CD4-positive, alpha-beta T cell treated with Interferon alpha-2 for 1 hour (primary cell): ENCODE measurements around the gene UTY.

Experiments
- DNase-seq, 2 donors: peaks; one replicate each; pipeline ENCODE4 v3.0.0-alpha.2; 2020 to 2022

UTY gene

DNA sequence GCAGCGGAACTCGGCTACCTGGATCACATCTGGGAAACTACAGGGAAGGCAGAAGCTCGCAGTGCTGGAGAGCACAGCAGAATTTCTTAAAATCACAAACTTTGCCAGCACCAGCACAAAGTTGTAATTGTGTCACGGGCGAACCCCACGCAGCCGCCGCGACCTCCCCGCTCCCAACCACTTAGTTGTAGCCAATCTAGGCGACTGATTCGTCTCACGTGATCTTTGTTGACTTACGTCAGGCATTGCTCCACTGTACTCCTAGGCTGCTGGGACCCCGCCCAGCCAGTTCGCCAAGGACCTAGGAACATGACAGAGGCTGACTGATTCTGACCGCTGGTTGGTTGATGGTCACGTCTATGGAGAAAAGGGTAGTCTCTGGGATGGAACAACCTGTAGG is at the start of gene UTY:
TSS of gene UTY (minus strand) at position 206 of the 400 bp plus-strand sequence. CDS start 368 bp downstream, outside the sequence.
- peak in 1 of 2 donors; percentile 86 for DNase-seq

DNA sequence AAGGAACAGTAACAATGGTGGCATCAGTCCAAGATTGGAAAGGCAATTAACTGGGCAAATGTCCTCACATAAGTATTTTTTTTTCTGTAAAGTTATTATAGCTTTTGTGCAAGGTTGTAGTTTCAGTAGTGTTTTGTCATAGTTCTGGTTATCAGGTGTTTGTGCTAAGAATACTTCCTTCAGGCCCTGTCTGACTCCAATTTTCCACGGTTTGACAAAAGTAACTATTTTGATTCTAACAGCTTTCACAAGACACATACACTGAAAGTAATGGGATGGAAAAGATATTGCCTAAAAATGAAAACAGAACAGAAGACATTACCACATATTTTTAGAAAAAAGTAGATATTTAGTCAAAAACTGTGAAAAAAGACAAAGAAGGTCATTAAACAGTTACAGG is 40.6 kb upstream of the UTY start:
- no peak for DNase-seq

DNA sequence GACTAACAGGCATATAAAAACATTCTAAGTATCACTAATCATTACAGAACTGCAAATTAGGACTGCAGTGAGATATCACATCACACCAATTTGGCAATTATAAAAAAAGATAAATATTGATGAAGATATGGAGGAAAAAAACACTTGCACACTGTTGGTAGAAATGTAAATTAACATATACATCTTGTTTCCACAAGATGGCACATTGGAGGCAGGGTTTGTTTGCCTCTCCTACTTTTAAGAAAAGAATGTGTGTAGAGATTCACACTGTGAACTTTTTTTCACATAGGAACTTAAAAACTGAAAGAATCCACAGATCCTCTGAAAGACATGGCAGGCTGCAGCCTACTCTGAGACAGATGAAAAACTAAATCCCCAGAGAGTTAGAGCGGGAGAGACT is 21.4 kb upstream of the UTY start:
- DNase-seq = no peak

DNA sequence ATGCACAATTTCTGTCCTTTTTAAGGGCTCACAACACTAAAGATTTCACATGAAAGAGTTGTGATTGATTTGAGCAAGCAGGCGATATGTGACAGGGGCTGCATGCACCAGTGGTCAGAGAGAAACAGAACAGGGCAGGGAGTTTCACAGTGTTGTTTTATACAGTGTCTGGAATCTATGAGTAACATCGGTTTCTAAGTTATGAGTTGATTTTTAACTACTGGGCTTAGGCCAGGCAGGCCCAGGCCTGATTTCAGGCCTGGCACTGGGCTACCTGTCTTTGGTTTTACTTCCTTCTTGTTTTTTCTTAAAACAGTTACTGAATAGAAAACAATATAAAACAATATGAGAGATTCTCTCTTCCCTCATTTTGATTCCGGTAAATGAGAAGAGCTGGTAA is 13.9 kb upstream of the UTY start:
- no peak for DNase-seq

DNA sequence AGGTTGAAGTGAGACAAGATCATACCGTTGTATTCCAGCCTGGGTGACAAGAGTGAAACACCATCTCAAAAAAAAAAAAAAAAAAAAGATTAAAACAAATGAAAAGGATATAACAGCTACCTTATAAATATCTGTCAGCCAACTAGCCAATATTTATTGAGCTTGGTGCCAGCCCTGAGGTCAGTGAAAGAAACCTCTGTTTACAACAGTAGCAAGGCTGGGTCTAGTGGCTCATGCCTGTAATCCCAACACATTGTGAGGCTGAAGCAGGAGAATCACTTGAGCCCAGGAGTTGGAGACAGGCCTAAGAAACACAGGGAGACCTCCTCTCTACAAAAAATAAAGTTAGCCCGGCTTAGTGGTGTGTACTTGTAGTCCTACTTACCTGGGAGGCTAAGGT is 12.6 kb upstream of the UTY start:
- DNase-seq = no peak

DNA sequence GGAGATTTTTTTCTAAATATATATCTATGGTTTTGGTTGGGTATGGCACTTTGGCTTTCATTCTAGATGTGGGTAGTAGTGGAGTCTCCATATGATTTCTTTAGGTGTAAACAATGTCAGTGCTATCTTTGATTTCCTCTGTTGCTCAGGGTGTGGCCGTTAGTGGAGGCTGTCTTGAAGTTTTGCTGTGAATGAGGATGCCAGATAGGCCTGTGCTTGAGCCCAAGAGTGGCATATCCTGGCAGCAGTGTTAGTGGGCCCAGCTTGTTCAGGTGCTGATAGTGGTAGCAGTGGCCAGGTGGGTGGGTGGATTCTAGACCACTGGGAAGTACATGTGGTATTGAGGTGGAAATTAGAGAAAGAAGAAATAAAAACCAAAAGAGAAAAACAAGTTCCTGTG is 8.9 kb upstream of the UTY start:
- no peak for DNase-seq

DNA sequence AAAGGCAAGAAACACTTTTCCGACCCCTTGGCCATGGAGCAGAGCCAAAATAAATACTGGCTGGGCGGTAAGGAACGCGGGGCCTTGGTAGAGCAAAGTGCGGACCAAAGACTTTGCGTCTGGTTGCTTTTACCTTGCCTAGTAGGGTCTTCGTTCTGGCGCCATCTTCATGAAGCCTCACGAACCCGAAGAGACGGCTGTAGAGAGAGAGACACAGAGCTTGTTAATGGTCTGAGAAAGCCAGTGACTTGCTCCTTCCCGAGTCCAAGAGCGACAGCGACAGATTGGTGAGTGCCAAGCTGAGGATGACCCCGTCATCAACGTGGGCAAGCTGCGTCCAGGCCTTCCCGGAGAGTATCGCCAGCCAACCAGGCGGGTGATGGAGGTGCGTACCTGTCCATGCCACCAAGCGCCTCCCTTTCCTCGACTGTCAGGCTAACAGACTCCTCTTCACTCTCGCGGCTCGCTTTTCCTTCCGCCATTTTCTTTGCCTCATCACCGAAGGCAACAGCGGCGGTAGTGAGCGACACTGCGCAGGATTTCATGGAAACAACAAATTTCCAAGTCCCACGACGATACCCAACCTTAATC is 617 bp downstream of the UTY start:
- DNase-seq = peak in 1 of 2 donors; percentile 76

DNA sequence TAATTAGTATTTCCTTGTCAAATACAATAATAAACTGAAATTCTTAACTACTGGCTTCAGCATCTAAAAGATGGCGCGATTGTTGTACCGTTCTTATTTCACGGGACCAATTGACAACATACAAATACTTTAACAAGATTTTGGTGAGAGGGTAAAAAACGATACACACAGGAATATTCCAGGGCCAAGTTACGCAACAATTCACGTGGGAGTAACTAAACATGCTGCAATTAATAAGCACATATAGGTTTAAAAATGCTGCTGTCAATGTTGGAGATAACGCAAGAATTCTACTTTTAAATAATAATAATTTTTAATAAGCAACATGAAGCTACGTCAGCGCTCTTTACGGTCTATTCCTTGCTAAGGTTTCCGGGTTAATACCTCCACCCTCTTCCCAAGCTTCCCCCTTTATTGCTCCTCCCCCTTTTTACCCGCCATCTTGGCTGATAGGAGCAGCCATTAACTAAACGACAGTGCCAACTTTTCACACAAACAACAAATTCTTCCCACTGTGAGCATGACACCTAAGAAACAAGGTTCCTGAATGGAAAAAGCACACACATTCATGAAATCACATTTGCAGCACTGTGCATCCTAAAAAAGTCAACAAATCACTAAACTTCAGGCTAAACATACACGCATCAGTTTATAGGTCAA is 1.6 kb downstream of the UTY start:
- DNase-seq = peak in 1 of 2 donors; percentile 80

DNA sequence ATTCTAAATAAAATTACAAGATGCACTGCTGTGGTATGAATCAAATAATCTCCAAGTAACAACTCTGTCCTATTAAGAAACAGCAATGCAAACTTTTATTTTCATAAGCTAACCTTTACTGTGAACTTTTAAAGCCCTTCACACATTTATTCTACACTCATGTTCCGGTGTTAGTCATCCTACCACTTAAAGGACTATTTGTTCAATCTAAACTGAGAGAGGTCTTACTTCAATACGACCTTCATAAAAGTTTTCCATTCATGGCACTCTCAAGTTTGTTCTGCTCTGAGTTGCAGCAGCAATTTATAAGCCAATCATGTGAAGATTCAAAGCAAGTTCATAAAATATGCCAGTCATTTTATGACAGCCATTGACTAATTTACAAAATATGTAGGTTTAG is 4.8 kb downstream of the UTY start:
- peak in 1 of 2 donors; percentile 20 for DNase-seq

DNA sequence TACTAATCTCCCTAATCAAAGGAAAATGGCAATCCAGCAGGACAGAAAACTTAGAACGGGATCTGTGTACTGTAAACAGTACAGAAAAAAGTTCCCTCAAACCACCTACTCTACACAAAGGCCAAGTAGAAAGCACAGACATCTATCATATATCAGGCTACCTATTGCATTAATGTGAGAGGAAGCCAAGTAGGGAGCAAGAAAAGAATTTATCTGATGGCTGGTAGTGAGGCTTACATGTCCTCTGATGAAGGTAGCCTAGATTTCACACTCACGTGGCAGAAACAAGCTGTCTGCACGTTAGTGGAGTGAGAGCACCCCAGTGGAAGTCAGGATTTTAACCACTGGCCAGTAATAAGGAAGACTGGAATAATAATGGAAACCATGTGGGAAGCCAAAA is 28.3 kb downstream of the UTY start:
- DNase-seq = no peak

DNA sequence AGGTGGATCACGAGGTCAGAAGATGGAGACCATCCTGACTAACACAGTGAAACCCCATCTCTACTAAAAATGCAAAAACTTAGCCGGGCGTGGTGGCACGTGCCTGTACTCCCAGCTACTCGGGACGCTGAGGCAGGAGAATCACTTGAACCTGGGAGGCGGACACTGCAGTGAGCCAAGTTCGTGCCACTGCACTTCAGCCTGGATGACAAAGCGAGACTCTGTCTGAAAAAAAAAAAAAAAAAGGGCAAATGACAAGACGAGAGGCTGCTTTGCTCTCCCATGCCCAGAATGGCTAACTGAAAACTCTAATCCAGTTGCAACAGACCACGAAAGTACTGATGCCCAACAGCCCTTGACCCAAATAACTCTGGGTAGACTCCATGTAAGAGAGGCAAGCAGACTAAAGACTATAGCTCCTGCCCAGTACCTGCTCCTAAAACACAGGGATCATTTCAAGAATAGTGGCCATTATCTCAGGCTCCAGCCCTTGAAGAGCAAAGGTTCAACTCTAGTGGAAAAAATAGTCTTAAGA is 29.2 kb downstream of the UTY start:
- no peak for DNase-seq

DNA sequence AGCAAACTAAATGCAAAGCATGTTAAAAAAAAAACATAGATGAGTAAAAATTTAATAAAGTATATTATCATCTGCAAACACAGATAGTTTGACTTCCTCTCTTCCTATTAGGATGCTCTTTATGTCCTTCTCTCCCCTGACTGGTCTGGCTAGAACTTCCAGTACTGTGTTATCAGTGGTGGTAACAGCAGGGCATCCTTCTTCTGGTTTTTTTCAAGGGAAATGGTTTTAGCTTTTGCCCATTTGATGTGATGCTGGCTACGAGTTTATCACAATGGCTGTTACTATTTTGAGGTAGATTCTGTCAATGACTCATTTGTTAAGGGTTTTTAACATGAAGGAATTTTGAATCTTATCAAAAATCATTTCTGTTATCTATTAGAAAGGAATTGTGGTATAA is 34.3 kb downstream of the UTY start:
- no peak for DNase-seq

DNA sequence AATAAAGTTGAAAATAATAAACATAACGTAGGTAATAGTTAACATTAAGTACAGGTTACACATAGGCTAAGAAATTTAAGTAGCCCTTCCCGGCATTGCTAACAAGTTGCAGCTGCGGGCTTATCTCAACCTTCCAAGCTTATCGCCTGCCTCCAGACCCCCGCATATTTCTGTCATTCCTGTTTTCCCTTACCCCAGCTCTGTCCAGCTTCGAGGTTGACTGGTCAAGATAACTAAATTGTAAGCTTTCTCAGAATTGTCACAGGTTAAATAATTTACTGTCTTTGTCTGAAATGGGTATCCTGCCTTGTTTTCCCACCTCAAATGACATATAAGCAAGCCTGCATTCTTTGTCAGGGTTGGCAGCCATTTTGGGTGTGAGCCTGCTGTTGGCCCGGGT is 36.7 kb downstream of the UTY start:
- DNase-seq = no peak

DNA sequence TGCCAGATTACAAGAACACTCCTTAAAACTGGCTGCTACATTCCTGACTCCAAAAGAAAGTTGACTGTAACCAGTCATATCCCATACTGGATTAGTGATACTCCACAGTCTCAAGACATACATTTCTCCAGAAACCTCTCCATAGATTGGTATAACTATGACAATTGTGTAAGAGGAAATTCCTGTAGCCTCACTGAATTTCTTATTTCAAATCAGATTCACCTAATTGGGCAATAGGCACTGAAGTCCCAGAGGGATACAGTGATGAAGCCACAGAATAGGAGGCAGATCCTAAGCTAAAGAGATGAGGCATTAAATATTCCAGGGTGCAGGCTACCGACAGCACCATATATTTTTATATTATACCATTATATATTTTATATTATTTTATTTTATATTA is 39.0 kb downstream of the UTY start:
- no peak for DNase-seq

DNA sequence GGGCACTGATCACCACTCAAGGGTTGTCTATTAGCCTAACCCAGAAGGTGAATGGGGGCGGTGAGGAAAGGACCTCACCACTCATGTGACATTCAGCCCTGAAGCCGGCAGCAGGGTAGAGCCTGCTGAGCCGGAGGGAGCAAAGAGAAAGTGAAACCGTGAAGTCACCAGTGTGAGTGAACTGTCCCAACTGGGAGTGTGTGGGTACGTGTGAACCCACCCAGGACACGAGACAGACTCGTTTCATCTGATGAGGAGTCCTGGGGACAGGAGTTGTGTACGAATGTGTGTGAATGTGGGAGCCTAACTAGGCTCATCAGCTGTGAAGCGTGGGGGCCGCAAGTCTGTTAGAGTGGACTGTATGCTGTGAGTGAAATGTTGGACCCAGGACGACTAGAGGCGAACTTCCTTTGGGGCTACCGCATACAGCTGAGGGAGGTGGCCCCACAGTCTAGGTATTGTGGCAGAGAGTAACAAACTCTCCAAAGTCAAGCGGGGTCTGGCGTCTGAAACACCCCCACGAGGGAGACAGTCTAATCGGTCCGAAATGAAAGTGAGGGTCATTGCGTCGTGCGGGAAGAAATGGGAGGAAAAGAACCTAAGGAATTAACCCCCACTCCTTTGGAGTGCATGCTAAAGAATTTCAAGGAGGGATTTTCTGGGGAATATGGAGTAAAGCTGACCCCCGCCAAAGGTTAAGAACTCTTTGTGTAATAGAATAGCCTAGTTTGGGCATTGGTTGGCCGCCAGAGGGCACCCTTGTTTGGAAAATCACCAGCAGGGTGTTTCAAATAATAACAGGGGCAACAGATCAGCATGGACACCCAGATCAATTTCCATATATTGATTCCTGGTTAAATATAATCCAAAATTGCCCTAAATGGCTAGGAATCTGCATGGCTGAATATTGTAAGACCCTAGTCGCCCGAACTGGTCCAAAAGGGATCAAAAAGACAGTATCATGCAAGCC is 43.6 kb downstream of the UTY start:
- DNase-seq = peak in 1 of 2 donors; percentile 76

DNA sequence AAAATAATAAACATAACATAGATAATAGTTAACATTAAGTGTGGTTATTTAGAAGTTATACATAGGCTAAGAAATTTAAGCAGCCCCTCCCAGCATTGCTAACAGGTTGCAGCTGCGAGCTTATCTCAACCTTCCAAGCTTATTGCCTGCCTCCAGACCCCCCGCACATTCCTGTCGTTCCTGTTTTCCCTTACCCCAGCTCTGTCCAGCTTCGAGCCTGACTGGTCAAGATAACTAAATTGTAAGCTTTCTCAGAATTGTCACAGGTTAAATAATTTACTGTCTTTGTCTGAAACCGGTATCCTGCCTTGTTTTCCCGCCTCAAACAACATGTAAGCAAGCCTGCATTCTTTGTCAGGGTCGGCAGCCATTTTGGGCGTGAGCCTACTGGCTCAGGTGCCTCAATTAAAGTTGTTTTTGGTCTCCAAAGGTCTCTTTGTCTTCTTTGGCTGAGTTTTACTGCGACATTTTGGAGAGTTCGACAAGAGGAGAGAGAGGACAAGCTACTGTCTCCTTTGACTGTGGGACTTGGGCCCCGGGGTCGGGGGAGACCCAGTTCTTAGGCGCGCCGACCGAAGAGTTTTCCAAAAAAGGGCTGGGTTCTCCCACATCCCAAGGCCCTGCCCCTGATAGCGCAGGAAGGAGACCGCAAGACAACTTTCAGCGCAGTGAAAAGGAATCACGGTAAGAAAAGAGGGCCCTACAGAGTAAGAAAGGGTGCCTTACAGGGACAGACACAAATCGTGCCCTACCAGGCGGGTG is 44.4 kb downstream of the UTY start:
- no peak for DNase-seq

DNA sequence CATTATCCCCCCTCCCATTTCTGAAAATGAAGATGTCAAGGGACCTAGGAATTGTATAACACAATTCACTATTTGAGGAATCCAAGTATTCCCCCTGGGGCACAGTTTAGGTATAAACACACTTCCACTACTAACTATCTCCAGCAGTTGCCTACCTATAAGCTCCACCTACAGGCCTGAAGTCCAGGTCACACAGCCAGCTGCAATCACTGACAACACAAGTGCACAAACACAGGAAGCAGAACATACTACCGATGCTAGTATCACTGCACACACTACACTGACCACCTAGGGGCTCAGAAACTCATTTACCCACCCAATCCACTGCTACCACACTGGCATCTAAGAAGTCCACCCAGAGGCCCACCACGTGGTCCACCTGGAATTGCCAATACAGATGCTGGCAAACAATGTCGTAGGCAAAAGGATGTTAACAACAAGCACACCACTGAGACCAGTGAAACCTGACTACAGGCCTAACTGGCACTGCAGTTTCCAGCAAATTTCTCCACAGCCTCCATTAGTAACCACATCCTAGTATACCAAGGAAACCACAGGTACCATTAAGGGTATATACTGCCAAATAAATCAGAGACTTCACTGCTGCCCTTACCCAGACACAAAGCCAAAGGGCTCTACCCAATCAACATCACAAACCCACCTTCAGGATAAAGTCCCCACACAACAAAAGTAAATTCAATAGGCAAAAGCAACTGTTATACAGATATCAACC is 47.4 kb downstream of the UTY start:
- peak in 1 of 2 donors; percentile 14 for DNase-seq

DNA sequence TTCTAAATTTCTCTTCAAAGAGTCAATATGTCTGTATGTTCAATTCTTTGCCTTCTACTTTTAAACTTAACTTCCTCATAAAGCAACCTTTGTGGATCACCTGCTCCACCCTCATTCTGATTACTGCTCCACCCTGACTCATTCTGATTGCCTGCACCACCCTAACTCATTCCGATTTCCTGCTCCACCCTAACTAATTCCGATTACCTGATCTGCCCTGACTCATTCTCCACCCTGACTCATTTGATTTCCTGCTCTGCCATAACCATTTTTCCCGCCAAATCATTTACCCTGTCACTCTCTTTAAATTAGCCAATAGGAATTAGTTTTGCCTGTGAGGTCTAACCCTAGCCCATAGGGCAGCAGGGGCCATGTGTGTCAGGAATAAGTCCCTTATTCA is 50.3 kb downstream of the UTY start:
- DNase-seq = no peak

DNA sequence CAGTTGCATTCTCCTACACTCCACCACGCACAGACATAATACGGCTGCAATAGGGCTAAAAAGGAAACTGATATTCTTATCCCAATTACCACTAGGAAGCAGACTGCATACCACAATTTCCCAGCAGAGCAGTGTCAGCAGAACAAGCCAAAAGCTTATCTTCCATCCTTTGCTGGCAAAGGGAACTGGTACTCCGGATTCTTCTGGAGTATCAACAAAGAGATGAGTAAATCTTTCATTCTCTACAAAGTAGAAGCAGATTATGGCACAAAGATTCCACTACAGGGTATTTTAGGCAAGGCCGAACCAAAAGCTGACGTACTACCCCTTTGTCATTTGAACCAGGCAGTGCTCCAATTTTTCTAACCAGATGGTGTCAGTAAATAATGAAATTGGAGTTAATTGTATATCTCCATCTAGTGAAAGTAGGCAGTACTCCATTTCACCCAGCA is 56.5 kb downstream of the UTY start:
- no peak for DNase-seq

DNA sequence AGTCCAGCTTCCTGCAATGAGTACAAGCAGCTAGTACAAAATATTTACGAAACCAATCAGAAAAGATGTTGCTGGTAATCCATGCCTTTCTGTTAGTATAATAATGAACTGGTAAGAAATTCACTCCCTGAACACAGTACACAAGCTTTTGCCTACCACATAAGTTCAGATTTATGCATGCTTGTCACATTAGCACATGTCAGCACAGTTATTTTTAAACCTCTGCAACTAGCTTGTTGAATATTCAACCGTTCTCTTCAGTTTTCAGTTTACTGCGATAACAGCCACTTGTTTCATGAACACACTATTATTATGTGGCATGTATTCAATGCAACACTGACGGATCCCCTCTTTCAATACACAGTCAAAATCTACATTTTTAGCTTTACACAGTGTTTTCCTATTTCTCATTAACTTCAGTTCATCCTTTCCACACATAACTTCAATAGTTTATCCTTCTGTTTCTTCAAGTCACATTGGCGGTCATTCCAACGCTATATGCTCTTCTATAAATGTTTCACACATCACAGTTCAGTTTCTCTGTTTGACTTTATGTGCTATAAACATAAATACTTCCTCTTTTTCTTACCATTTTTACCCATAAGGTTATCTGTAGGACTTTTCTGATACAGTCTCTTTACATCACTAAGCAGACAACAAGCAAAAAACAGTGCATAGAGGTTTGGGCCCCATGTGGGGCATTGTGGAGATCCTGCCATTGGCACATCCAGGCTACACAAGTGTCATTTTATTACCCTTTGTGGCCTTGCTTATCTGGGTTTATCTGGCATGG is 62.8 kb downstream of the UTY start:
- no peak for DNase-seq

DNA sequence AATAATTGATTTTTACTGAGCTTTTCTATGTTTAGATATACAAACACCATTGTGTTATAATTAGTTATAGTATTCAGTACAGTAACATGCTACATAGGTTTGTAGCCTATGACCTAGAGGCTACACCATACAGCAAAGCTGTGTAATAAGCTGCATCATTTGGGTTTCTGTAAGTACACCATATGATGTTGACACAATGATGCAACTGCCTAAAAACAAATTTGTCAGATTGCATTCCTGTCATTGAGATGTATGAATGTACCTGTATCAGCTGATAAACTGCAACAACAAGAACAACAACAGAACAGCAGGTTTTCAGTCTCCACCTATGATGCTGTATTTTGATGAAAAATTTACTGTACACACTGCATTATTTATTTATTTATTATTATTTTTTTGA is 64.3 kb downstream of the UTY start:
- no peak for DNase-seq
